OCI-M2 (cell line): ENCODE data around the gene NASP.
"Not testable (repeated sequence)": the region's sequence is repeated elsewhere in the genome, so short reads cannot be mapped to it uniquely, and the experiment has no call there.

Experiments
- DNase-seq: peaks from one replicate; lab custom pipeline; 2025; ENCODE audit not compliant: unreplicated experiment; lab: John Stamatoyannopoulos, UW

NASP gene

DNA sequence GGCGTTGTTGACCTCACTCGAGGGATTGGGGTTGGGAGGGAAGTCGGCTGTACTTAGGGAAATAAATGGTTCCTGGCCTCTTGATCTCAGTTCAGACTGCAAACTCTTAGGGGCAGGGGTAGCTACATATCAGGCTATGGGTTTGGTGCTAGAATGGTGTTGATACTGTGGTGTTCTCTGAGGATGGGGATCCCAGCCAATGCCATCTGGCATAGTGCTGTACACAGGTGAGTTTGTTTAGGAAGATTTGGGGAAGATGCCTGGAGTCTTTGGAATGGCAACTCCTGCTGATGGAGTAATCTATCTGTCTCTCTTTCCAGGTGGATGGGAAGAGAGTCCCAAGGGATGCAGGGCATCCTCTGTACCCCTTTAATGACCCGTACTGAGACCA lies 14.3 kb upstream of the NASP start:
- DNase-seq, result no peak

- peak; percentile 48 for DNase-seq
Observed at GRCh38 chr1:45569962-45570581, 13.8 kb upstream of the NASP start.

DNA sequence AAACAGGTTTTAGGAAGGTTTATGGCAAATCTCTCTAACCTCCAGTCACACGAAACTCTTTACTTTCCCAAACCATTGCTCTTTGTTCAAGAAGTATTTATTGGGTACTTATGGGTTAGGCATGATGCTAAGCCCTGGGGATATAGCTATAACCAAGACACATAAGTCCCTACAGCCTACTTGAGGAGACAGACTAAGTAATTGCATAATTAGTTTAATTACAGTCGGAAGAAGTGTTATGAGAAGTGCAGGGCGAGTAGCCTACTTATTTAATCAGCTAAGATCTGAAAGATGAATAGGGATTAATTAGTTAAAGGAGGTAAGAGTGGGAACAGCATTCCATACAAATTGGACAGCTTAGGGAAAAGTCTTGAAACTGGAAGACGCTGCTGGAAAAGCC lies 13.2 kb upstream of the NASP start:
- no peak for DNase-seq

GRCh38 chr1:45573231-45573804 lies 10.5 kb upstream of the NASP start:
- no peak for DNase-seq

DNA sequence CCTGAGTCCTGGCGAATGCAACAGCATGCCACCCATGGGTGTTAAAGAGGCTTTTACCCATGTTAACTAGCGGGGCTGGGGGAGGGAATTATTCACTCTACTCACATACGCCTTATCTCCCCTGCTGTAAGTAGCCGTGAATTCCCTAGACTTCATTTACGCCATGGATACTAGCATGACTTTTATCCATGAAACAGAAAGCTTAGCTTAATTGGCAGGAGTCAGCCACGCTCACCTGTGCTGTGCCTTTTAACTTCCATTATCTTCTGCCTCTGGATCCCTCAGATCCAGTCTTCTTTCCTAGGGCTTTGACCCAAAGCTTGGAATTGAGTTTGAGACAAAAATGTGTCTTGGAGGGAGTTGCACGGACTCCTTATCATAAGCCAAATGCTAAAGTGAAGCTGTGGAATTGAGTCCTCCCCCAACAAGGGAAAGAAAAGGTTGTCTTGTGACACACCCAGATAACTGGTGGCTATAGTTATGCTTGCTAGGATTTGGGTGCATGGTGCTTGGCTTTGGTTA lies 9.7 kb upstream of the NASP start:
- DNase-seq, result no peak

GRCh38 chr1:45583264-45583665 lies 576 bp upstream of the NASP start:
- peak; percentile 85 for DNase-seq

DNA sequence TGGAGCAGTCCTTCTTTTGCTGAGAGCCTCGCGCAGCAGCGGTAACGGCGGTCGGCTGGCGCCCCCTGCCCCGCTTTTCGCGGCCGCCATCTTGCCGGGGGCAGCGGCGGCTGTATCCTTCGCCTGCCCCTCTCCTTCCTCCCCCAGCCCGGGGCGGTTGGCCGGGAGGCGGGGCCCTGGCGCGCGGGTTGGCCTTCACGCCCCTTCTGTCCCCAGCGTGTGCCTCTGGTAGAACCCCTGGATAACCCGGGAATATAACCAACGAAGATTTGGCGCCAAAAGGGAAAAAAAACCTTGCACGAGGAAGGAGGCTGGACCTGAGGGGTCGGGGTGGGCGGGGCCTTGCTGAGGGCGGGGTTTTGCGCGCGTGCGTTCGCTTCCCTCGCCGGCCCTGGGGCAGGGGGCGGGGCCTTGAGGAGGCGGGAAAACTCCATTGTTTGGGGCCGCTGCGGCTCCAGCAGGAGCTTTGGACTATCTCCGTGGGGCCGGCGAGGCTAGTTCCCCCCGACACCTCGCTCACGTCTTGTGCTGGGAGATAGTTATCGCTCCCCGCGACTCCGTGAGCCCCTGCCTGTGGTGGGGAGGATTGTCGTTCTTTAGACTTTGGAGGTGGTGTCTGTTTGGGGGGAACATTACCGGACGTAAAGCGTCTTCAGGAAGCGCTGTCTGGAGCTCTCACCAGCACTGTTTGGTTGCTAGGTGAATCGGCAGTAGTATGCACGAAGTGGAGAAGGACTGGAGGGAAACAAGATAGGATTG lies 689 bp downstream of the NASP start:
- peak; percentile 50 for DNase-seq

DNA sequence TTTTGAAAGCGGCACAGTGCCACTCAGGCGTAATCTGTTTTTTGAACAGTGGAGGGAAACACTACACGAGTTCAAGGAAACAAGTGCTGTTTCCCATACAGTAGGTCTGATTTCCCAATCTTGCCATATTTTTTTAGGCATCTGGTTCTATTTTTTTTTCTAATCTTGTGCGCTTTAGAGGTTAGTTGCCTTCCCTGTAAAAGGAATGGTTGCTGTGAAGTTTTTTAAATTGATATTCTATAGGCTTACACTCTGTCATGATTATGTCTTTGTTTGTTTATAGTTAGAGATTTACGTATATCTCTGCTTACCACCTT lies 1.2 kb downstream of the NASP start:
- DNase-seq, result no peak

GRCh38 chr1:45585496-45586075 lies 1.7 kb downstream of the NASP start:
- DNase-seq, result no peak

DNA sequence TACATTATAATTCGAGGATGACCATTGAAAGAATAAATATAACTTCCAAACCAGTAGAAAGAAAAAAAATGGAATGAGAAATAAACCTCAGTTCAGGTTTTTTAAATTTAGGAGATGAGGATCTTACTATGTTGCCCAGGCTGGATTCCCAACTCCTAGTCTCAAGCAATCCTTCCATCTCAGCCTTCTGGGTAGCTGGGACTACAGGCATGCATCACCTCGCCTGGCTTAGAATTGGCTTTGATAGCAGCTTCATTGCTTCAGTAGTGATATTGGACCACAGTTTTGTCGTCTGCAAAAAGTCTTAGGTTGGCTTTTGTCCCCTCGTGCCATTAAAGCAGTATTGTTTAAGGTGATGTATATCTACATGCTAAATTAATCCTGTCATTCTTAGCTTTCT lies 2.9 kb downstream of the NASP start:
- DNase-seq, result no peak

- no peak for DNase-seq
Observed at GRCh38 chr1:45589861-45590260, 6.0 kb downstream of the NASP start.

DNA sequence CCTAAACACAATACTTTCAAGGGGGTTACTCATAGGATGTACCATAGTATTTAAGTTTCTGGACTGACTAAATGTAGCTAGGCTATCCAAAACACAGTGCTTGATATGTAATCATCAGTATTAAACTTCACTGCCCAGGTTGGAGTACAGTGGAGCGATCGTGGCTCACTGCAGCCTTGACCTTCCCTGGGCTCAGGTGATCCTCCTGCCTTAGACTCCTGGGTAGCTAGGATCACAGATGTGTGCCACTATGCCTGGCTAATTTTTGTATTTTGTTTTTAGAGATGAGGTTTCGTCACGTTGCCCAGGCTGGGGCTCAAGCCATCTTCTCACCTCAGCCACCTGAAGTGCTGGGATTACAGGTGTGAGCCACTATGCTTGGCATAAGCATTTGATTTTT lies 10.6 kb downstream of the NASP start:
- DNase-seq, result no peak

GRCh38 chr1:45596765-45597164 lies 12.9 kb downstream of the NASP start:
- not testable (repeated sequence) for DNase-seq

GRCh38 chr1:45604239-45604638 lies 20.4 kb downstream of the NASP start:
- no peak for DNase-seq

GRCh38 chr1:45607404-45608074 lies 23.7 kb downstream of the NASP start:
- no peak for DNase-seq

- DNase-seq, result no peak
Observed at GRCh38 chr1:45608175-45609156, 24.6 kb downstream of the NASP start.

GRCh38 chr1:45610589-45611226 lies 26.9 kb downstream of the NASP start:
- no peak for DNase-seq

GRCh38 chr1:45612941-45613579 lies 29.2 kb downstream of the NASP start:
- no peak for DNase-seq

- no peak for DNase-seq
Observed at GRCh38 chr1:45615885-45616284, 32.0 kb downstream of the NASP start.
